Stimulated activated CD4-positive, alpha-beta T cell treated with anti-CD3 and anti-CD28 coated beads, Interleukin-2, amount 100 ng/mL, for 48 hours (primary cell): ENCODE measurements around the gene ME2.
"Not testable (repeated sequence)": the region's sequence is repeated elsewhere in the genome, so short reads cannot be mapped to it uniquely, and the experiment has no call there.

Experiments used
- DNase-seq, 2 donors: peaks; one replicate each; pipeline ENCODE4 v3.0.0-alpha.2; 2020

Gene ME2

GRCh38 chr18:50981381-50981780 is 102.5 kb downstream of the ME2 start:
- DNase-seq: no peak

- DNase-seq: no peak
These were observed 103.3 kb downstream of the ME2 start for GRCh38 chr18:50982086-50982801.

DNA sequence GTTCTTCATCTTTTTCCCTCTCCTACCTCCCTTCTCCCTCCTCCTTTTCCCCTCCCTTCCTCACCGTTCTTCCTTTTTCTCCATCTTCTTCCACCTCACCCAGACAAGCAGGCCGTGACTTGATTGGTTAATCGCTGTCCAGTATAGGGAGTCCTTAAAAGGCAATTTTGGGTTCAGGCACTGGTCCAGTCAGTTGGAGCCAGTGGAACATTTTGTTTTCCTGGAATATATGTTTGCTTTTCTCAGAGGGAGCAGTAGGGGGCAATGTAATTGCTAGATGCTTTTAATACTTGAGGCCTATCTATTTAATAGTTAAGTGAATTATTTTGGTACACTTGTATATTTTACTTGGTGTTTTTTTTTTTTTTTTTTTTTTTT is 103.9 kb downstream of the ME2 start:
- no peak for DNase-seq

DNA sequence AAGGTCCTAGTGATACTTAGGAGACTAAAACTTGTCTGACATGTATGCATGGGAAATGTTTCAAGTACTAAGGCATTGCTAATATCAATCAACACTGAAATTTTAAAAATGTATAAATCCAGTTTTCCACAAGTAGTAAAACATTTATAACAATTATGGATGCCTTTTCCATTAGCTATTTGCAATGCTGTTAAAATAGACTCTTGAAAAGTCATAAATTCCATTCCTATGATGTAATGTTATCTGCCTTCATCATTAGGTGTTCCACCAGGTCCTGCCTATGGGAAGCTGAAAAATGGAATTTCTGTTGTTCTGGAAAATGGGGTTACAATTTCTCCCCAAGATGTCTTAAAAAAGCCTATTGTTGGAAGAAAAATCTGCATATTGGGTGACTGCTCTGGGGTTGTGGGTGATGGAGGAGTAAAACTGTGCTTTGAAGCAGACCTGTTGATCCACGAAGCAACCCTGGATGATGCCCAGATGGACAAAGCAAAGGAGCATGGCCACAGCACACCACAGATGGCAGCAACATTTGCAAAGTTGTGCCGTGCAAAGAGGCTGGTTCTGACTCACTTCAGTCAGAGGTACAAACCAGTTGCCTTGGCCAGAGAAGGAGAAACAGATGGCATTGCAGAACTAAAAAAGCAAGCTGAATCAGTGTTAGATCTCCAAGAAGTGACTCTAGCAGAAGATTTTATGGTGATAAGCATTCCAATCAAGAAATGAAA is 107.6 kb downstream of the ME2 start:
- no peak for DNase-seq

GRCh38 chr18:50987261-50987660 is 108.3 kb downstream of the ME2 start:
- DNase-seq: no peak

- DNase-seq: no peak
These were observed 110.8 kb downstream of the ME2 start for GRCh38 chr18:50989711-50990110.

GRCh38 chr18:50992351-50992762 is 113.4 kb downstream of the ME2 start:
- no peak for DNase-seq

GRCh38 chr18:50994031-50994430 is 115.1 kb downstream of the ME2 start:
- DNase-seq: no peak

DNA sequence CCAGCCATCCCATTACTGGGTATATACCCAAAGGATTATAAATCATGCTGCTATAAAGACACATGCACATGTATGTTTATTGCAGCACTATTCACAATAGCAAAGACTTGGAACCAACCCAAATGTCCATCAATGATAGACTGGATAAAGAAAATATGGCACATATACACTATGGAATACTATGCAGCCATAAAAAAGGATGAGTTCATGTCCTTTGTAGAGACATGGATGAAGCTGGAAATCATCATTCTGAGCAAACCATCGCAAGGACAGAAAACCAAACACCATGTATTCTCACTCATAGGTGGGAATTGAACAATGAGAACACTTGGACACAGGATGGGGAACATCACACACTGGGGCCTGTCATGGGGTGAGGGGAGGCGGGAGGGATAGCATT is 124.3 kb downstream of the ME2 start:
- DNase-seq: not testable (repeated sequence)
